Hematopoietic multipotent progenitor cell treated with erythropoietin and hydrocortisone succinate and interleukin-3 and kit ligand, for 4 days (in vitro differentiated cells): ENCODE results near the gene FAM131C.
"Not testable (repeated sequence)": the region's sequence is repeated elsewhere in the genome, so short reads cannot be mapped to it uniquely, and the experiment has no call there.

Source experiments
- DNase-seq: peaks from one replicate; pipeline ENCODE4 v3.0.0-alpha.2; 2015

The FAM131C gene

DNA sequence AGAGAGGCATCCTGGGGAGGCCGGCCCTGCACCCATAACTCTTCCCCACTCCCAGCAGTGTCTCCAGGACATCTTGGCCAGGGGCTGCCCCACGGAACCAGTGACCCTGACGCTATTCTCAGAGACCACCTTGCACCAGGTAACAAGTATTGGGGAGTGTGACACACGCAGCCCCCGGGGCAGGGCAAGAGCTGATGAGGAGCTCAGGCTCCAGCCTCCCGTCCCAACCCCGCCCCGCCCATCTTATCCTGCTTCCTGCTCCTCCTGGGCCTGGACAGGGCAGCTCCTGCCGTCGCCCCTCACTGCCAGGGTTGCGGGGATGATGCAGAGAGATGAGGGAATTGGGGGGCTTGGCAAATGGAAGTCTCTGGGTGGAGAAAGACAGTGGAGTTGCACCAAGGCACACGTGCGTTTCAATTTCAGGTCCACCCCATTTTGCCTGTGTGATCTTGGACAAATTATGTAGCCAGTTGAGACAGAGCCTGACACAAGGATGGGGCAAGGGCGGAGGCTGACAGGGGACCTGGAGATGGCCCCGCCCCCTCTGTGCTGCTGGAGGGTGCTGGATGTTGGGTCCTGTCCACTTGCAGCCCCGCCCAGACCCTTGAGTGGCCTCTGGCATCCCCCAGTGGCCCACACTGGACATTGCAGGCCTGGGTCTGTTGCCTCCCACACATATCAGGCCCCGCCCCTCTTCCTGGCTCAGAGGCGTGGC, 40.9 kb downstream of the FAM131C start:
- peak; percentile 94 for DNase-seq

DNA sequence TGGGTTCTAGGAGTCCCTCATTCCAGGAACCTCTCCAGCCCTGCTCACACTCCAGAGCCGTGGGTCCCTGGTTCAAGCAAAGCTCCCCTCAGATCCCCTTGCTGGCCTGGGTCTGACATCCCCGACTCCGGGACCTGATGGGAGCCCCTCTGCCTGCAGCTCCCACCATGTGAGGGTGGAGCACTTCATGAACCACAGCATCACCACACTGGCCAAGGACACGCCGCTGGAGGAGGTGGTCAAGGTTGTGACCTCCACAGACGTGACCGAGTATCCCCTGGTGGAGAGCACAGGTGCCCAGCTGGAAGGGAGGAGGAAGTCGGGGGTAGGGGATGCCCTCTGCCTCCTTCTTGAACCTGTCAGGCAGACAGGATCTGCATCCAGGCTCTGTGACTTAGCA, 41.9 kb downstream of the FAM131C start:
- DNase-seq, result no peak

DNA sequence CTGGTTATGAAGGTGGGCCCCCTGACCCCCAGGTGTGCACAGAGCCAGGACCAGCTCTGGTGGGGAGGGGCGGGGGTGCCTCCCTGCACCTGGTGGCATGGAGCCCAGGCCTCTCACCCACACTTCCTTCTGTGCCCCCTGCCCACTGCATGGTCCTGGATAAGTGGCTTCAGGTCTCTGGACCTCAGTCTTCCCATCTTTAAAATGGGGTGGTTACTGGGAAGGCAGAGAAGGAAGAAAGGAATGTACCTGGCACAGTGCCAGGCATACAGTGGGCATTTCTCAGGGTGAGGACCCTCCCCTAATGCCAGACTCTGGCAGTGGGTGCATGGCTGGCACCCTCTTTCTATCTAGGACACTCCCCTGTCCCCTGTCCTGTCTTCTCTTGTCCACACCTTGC, 44.2 kb downstream of the FAM131C start:
- no peak for DNase-seq

DNA sequence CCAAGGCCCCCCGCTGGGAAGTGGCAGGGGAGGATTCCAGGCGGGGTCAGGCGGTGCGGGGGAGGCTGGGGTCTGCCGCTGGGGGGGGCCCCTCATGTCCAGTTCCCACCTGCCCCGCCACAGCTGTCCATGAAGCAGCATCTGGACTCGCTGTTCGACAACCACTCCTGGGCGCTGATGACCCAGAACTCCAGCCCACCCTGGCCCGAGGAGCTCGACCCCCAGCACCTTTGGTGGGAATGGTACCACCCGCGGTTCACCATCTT, 44.5 kb downstream of the FAM131C start:
- not testable (repeated sequence) for DNase-seq

DNA sequence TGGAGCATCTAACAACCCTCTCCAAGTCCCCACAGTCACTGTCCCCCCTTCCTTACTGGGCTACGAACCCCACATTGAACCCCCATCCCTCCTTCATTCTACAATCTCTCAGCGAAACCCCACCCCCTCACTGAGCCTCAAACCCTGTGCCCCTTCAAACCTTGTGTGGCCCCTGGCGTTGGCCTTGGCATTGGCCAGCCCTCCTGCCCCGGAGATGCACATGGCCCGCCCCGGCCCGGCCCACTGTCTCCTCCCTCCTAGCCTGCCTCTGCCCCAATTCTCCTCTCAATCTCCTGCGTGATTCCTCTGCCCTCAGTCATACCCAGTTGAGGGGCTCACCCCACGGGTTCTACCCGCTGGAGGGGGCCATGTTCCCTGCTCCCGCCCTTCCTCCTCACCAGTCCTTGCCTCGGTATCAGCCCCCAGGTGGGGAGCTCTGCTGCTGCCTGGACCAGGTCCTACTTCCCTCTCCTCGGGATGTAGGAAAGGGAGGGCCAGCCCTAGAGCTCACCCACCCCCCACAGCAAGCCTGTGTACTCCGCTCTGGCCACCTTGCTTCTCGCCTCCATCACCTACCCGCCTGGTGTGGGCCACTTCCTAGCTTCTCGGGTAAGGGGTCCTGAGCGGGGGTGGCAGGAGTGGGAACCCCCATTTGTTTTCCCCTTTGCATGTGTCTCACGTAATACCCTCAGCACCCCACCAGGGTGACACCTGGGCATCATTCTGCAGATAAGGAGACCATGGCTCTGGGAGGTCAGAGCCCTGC, 45.0 kb downstream of the FAM131C start:
- no peak for DNase-seq

DNA sequence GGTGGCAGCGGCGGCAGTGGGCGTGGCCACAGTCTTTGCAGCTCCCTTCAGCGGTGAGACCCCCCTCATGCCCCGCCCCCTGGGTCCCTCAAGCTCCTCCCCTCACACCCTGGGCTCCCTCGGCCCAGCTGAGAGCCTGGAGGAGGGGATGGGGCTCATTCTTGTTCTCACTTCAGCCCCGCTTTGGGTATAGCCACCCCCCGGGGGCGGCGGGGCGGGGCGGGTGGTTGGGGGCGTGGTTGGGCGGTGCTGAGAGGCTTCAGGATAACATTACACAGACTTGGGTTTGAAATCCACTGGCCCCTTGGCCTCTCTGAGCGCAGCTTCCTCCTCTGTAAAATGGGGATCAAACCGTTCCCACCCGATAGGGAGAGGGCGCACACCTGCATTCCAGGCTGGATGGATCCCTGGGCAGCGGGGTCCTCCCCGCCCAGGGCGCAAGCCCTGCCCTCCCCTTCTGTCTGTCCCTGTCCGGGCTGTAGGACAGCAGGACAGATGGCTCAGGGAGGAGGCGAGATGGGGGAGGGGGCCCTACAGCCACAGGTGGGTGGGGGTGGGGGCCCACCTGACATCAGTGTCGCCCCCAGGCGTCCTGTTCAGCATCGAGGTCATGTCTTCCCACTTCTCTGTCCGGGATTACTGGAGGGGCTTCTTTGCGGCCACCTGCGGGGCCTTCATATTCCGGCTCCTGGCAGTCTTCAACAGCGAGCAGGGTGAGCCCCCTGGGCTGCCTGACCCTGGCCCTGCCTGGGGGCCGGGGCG, 46.5 kb downstream of the FAM131C start:
- DNase-seq, result peak; percentile 56

DNA sequence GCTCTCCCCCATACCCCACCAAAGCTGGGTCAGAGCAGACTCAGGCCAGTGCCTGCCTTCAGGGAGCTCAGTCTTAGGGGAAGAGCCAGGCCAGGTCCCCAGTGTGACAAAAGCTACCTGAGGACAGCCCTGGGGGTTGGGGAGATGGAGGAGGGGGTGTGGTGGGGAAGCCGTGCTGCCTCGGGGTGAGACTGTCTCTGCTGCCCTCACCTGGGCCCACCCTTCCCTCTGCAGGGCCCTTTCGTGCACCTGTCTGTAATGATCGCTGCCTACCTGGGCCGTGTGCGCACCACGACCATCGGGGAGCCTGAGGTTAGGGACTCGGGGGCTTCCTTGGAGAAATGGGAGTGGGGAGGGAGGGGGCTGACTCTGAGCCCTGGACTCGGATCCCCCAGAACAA, 47.1 kb downstream of the FAM131C start:
- DNase-seq, result not testable (repeated sequence)

DNA sequence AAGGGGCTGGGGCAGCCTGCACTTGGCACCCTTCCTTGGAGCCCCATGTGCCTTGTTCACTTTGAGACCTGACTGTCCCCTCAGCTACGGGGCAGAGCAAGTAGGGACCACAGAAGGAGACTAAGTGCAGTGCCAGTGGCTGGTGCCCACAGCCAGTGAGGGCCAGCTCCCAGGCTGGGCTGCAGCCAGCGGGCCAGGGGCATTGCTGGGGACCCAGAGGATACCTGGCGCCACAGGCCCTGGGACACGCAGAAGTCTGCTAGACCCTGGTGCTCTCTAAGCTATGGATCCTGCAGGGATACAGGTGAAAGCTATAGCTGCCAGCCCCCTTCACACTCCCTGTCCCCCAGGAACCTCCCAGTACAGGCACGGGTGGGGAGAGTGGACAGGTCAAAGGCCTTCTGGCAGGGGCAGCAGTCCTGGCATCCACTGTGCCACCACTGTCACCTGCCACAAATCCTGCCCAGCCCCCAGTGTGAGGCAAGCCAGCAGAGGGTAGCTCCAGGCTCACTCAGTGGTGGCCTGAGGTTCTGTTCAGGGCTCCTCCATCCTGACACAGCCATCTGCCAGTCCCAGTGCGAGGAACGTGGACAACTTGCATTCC, 50.3 kb downstream of the FAM131C start:
- no peak for DNase-seq

DNA sequence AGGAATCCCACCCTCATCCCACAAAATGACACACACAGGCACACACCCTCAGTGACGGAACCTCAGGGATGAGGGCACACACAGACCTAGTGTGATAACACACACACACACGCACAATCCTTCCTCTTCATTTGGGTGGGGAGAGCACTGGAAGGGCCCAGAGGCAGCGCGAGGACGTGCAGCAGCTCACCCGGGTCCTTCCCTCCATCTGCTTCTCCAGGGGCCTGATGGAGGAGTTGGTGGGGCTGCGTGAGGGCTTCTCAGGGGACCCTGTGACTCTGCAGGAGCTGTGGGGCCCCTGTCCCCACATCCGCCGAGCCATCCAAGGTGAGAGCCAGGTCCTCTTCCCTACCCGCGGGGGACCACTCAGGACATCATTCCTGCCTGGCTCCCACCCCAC, 51.1 kb downstream of the FAM131C start:
- no peak for DNase-seq

DNA sequence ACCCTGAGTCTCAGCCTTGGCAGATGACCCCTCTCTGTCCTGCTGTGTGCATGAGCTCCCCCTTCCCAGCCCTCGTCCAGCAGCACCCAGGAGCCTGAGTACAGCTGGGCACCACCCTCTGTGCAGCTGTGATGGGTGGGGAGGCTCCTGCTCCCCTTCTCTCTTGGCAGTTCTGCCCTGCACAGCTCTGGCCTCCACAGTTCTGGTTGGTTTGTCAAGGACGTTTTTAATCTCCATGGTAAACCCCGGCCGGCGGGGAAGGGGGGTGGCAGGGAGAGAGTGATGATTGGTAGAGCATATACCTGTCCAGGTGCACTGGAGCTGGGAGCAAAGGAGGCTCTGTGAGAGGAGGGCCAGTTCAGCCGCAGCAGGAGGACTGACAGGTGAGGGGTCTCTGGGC, 51.8 kb downstream of the FAM131C start, which contains the start of gene CLCNKA:
TSS of gene CLCNKA (plus strand) at position 356 of the 400 bp plus-strand sequence. CDS start 584 bp downstream, outside the sequence.
- no peak for DNase-seq

DNA sequence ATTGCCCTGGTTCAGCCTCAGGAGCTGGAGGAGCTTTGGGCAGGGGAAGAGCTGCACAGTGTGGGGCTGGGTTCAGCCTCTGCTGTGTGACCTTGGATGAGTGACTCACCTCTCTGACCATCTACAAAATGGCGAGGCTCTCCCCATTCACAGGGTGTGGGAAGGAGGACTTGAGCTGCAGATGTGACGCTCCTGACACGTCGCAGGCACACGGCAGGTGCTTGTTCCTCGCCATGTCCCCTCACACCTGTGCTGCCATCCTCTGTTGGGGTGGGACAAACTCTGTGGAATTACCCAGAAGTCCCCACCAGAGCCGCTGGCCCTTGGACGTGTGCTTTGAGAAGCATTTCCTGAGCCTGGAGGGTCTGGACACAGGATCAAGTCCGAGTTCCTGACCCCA, 52.6 kb downstream of the FAM131C start:
- DNase-seq, result not testable (repeated sequence)

DNA sequence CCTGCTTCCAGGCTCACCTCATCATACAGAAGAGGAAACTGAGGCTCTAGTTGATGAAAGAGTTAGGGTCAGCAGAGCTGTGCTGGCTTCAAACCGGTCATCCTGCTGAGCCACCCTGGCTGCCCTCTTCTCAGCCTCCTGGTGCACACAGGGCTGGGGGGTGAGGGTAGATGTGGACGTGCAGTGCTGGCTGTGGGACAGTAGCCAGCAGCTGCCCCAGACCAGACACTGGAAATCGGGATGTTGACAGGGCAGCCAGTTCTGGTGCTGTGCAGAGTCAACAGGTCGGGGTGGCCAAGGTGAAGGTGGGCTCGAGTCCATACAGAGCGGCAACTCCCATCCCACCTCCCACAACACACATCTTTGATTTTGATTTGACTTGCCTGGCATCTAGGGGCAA, 53.1 kb downstream of the FAM131C start:
- DNase-seq, result no peak

DNA sequence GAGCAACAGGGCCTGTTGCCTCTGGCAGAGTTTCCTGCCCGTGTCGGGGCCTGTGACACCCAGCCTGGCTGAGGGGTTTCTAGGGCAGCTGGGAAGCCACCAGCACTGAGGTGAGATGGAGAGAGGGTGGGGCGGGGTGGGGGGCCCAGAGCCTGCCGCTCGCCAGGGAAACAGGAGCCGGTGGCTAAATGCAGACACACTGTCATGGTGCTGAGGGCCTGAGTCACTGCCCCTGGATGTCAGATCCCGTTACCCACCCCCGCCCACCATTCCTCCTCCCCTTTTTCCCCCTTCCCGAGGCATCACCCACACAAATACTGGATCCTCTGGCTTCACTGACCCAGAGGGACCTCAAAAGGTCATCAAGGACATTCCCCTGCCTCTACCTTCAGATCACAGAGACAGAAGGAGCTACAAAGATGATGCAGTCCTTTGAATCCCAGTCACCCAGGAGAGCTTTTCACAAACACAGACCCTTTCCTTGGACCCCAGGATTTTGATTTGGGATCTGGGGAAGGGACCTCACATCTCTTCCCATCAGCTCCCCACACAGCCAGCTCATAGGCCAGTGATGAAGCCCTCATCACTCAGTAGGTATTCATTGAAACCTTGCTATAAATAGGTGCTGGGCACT, 53.7 kb downstream of the FAM131C start:
- no peak for DNase-seq

DNA sequence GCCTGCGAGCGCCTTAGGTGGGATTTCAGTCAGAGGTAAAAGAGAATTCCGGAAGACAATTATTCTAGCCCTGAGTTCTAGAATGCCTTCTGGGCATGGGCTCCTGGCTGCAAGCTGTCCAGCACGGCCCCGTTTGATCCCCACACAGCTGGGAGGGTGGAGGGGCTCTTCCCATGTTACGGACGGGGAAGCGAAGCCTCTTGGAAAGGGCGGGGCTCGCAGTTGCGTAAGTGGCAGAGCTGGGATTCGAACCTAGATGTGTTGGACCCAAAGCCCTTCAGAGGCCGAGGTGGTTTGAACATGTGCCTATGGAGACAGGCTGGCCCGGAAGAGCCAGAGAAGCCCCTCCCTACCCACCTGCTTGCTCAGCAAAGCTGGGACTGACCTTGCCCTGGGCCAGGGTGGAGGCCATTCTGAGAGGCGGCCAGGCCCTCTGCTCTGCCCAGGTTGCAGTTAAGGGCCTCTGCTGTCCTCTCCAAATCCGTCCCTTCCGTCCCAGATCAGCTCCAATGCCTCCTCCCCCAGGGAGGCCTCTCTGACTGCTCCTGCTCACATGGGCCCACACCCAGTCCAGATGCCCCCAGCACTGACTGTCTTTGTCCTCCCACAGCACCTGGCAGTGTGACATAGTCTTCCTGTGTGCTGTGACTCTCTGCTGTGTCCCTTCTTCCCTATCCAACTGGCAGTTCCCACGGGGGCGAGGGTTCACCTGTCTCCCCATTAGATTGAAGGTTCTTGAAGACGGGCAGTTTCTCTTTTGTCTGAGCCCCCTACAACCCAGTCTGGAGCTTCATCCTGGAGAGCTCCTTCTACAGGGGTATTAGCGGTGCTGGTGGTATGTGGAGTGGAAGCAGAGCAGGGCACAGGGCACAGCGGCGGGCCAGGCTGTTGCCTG, 54.5 kb downstream of the FAM131C start:
- DNase-seq, result no peak

DNA sequence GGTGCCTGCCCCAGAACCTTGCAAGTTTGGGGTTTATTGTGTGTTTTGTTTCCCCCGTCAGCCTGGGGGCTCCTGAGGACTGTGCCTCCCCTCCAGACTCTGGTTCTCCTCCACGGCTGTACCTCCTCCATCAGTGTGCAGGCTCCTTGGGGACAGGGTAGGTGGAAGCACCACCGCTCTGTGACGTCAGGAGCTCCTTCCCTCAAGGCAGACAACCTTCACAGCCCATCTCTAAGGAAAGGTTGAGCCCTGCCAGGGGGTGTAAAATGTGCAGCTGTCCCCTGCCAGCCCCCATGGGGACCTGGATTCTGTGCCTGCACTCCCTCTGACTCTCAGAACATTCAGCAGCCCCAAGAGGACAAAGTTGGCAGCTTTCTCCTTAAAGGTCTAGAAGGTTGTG, 55.1 kb downstream of the FAM131C start:
- no peak for DNase-seq

DNA sequence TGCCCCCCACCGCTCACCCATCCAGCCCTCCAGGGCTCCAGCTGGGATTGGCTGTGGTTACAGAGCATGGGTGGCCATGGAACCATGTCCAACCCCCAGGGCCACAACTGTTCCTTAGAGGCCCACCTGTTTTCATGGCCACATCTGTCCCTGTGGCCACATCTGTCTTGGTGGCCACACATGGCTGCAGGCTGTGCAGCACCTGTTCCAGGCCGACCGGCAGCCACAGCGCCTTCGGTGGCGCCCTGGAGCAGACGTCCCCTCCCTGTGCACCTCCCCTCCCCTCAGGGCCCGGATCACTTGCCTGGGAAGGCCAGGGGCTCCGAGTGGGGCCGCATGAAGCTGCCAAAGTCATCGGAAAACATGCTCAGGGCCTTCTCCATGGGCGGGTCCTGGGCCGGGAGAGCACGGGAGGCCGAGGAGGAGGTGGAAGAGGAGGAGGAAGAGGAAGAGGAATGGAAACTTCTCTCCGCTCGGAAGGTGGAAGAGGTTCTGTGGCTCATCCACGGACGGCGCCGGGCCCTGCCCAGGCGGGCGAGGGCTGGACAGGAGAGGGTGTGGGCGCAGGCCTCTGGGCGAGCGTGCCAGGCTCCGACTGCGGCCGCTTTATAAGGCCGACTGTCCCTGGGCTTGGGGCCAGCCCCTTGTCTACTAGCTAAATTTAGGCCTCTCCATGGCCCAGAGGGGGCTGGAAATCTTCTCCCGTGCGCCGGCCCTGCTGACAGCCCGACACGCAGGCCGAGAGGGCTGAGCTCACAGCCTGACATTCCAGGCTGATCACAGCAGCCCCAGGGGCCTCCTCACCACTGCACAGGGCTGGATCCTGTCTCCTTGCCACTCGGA, 55.8 kb downstream of the FAM131C start, which contains the start of gene HSPB7:
TSS of gene HSPB7 (minus strand) at position 583 of the 843 bp plus-strand sequence. CDS start at position 503, 80 bp downstream.
- DNase-seq, result no peak

DNA sequence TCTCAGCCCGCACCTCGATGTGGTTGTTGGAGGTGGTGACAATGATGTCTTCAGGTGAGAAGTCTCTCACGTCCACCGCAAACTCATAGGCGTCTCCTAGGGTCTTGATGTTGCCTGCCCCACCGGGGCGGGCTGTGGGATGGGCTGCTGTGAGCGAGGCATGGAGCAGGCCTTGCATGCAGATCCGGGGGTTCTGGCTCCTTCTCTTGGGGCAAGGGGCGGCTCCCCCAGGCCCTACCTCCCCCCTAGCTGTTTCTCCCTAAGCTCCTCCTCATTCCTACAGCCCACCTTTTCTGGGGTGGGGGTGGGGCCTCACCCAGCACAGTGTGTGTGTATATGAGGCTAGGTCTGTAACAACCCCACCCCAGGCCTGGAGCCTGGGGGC, 56.4 kb downstream of the FAM131C start:
- no peak for DNase-seq

DNA sequence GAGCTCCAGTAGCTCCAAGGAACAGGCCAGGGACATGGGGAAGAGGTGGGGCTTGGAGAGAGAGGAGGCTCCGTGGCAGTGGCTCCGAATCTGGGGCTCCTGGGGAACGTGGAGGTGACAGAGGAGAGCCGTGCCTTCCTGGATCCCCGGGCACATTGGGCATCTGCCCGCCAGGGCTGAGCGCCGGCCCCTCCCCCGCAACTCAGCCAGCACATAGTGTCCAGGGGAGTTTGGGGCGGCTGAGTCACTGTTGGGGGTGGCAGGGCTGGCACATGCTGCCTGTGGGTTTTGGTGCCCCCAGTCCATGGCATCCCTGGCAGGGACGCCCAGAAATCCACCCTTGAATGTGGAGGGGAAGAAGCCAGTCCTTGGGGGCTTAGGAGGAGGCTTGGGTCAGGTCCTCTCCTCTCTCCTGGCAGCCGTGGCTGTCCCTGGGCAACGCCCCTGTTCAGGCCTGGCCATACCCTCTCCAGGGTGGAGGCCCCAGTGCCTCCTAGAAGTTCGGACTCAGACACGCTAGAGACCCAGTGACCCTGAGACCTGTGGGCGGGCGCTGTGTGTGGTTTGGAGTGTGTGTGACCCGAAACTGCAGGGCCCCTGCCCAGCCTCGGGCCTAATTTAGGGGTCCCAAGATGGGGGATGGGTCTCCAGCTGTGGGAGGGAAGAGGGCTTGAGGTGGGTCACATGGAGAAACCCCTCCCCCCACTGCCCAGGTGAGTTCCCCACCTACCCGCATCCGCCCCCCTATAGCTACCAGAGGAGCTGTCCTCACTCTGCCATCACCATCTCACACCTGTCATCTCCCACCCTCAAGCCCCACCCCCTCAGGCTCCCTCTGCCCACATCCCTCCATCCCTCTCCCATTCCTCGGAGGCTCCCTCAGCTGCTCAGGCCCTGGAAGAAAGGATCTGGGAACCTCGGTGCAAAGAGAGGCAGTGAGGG, 57.2 kb downstream of the FAM131C start:
- no peak for DNase-seq

DNA sequence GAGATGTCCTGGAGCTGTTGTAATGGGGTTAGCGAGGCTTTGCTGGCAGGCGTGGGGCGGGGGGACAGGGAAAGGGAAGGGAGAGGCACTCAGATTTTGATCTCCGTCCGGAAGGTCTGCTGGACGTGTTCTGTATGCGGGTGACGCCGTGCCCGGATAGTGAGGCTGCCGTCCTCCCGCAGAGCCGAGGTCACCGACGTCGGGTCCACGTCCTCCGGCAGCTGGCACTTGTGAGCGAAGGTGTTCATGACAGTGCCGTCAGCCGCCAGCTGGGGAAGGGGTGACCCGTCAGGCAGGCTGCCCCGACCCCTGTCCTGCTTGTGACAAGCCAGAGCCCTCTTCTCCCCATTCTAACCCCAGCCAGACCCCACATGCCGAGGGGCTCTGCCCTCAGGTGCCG, 58.0 kb downstream of the FAM131C start:
- no peak for DNase-seq
